Vagina (tissue), 2 donors: Measurements from ENCODE around the gene FOXN1.

Experiments used
- CTCF ChIP-seq, 3 experiments: fragments of 450-650 bp in 2 of 3; fragments of 200-600 bp in 1 of 3; sonication (generic) in 1 of 3; IDR thresholded peaks; one replicate each; pipeline ENCODE4 v1.5.1; 2017 to 2019; ENCODE audit warnings: antibody characterized with exemption in 3 of 3, mild to moderate bottlenecking in 2 of 3, moderate library complexity in 2 of 3
- POLR2A ChIP-seq, 2 donors: fragments of 450-650 bp; IDR thresholded peaks; one replicate each; pipeline ENCODE4 v1.6.1; 2017; ENCODE audit warnings: antibody characterized with exemption in 2 of 2, mild to moderate bottlenecking in 2 of 2, moderate library complexity in 2 of 2
- POLR2AphosphoS5 ChIP-seq, 2 donors: sonication (generic); formaldehyde crosslinking; IDR thresholded peaks; one replicate each; pipeline ENCODE4 v1.9.0; 2017; ENCODE audit warnings: antibody characterized with exemption in 2 of 2, mild to moderate bottlenecking in 2 of 2, low read depth in 1 of 2; ENCODE audit not compliant: insufficient read depth in 1 of 2

GRCh38 chr17:28470266-28470913, 35.8 kb upstream of the FOXN1 start:
- TF ChIP-seq CTCF (IDR thresholded peaks at IDR 0.05) = no peak
- no peak for TF ChIP-seq POLR2A (IDR thresholded peaks at IDR 0.05)
- TF ChIP-seq POLR2AphosphoS5 (IDR thresholded peaks at IDR 0.05; ENCODE audit: insufficient read depth in 1 of 2, low read depth in 1 of 2) = no peak
